ENCODE data around the gene ZNF492.

ZNF492 gene

GRCh38 chr19:22608441-22608840, 25.7 kb upstream of the ZNF492 start:
- Histone ChIP-seq H3K4me2 (ENCODE audit: low read length) (no peak overlapping the region), H3K9me3 (ENCODE audit: low read length) (no peaks in the 10 kb centered on the region), H2AFZ (ENCODE audit: low read length) (no peak overlapping the region), H3F3A (ENCODE audit: insufficient read depth, low read length) (no peaks in the 10 kb centered on the region), H3K36me3 (ENCODE audit: insufficient read depth, low read length) (no peaks in the 10 kb centered on the region), H3K9ac (ENCODE audit: low read length) (no peak overlapping the region), H3K27ac (ENCODE audit: low read depth, low read length, poor library complexity, severe bottlenecking) (no peak overlapping the region), H3K4me1 (ENCODE audit: insufficient read depth, low read length, severe bottlenecking) (no peaks in the 10 kb centered on the region), H3K27me3 (ENCODE audit: insufficient read depth, low read length) (no peaks in the 10 kb centered on the region), H3K9me2 (ENCODE audit: low read depth, low read length) (no peaks in the 10 kb centered on the region), H3K4me3 (ENCODE audit: low read depth, low read length, poor library complexity, severe bottlenecking) (no peak overlapping the region), H4K20me1 (ENCODE audit: insufficient read depth, low read length) (no peaks in the 10 kb centered on the region), H3K79me2 (ENCODE audit: insufficient read depth, low read length) (no peaks in the 10 kb centered on the region)
- TF ChIP-seq EZH2 (IDR thresholded peaks at IDR 0.05; ENCODE audit: borderline replicate concordance, low read length) (no peak), CTCF (IDR thresholded peaks at IDR 0.05; ENCODE audit: low read length) (no peak)

- no peaks in the 10 kb centered on the region for H3K4me1 ChIP-seq (ENCODE audit: insufficient read depth, low read length, severe bottlenecking)
- H3K9me3 ChIP-seq (ENCODE audit: low read length), result no peaks in the 10 kb centered on the region
- no peak overlapping the region for H3K27ac ChIP-seq (ENCODE audit: low read depth, low read length, poor library complexity, severe bottlenecking)
- H2AFZ ChIP-seq (ENCODE audit: low read length), result no peak overlapping the region
- no peak overlapping the region for H3K4me2 ChIP-seq (ENCODE audit: low read length)
- no peaks in the 10 kb centered on the region for H4K20me1 ChIP-seq (ENCODE audit: insufficient read depth, low read length)
- no peaks in the 10 kb centered on the region for H3F3A ChIP-seq (ENCODE audit: insufficient read depth, low read length)
- TF ChIP-seq CTCF (IDR thresholded peaks at IDR 0.05; ENCODE audit: low read length) (no peak), EZH2 (IDR thresholded peaks at IDR 0.05; ENCODE audit: borderline replicate concordance, low read length) (no peak)
- no peaks in the 10 kb centered on the region for H3K9me2 ChIP-seq (ENCODE audit: low read depth, low read length)
- H3K4me3 ChIP-seq (ENCODE audit: low read depth, low read length, poor library complexity, severe bottlenecking), result no peak overlapping the region
- no peaks in the 10 kb centered on the region for H3K79me2 ChIP-seq (ENCODE audit: insufficient read depth, low read length)
- H3K27me3 ChIP-seq (ENCODE audit: insufficient read depth, low read length), result no peaks in the 10 kb centered on the region
- no peaks in the 10 kb centered on the region for H3K36me3 ChIP-seq (ENCODE audit: insufficient read depth, low read length)
- no peak overlapping the region for H3K9ac ChIP-seq (ENCODE audit: low read length)
These were observed 24.5 kb upstream of the ZNF492 start for GRCh38 chr19:22609630-22610029.

- Histone ChIP-seq H3K9ac (ENCODE audit: low read length) (no peak overlapping the region), H3K4me3 (ENCODE audit: low read depth, low read length, poor library complexity, severe bottlenecking) (no peak overlapping the region), H3K9me3 (ENCODE audit: low read length) (no peaks in the 10 kb centered on the region), H3K4me1 (ENCODE audit: insufficient read depth, low read length, severe bottlenecking) (no peaks in the 10 kb centered on the region), H3K79me2 (ENCODE audit: insufficient read depth, low read length) (no peaks in the 10 kb centered on the region), H4K20me1 (ENCODE audit: insufficient read depth, low read length) (no peaks in the 10 kb centered on the region), H3K36me3 (ENCODE audit: insufficient read depth, low read length) (no peaks in the 10 kb centered on the region), H2AFZ (ENCODE audit: low read length) (no peak overlapping the region), H3K27me3 (ENCODE audit: insufficient read depth, low read length) (no peaks in the 10 kb centered on the region), H3K4me2 (ENCODE audit: low read length) (no peak overlapping the region), H3K9me2 (ENCODE audit: low read depth, low read length) (no peaks in the 10 kb centered on the region), H3K27ac (ENCODE audit: low read depth, low read length, poor library complexity, severe bottlenecking) (no peak overlapping the region), H3F3A (ENCODE audit: insufficient read depth, low read length) (no peaks in the 10 kb centered on the region)
- TF ChIP-seq EZH2 (IDR thresholded peaks at IDR 0.05; ENCODE audit: borderline replicate concordance, low read length), result no peak
These were observed 24.0 kb upstream of the ZNF492 start for GRCh38 chr19:22610121-22610520.

- no peaks in the 10 kb centered on the region for H3K9me3 ChIP-seq (ENCODE audit: low read length)
- H3K4me3 ChIP-seq (ENCODE audit: low read depth, low read length, poor library complexity, severe bottlenecking), result no peak overlapping the region
- TF ChIP-seq EZH2 (IDR thresholded peaks at IDR 0.05; ENCODE audit: borderline replicate concordance, low read length) (no peak), CTCF (IDR thresholded peaks at IDR 0.05; ENCODE audit: low read length) (no peak)
- H3K79me2 ChIP-seq (ENCODE audit: insufficient read depth, low read length), result no peaks in the 10 kb centered on the region
- H3K4me1 ChIP-seq (ENCODE audit: insufficient read depth, low read length, severe bottlenecking), result no peaks in the 10 kb centered on the region
- H3K27me3 ChIP-seq (ENCODE audit: insufficient read depth, low read length), result no peaks in the 10 kb centered on the region
- H3K9ac ChIP-seq (ENCODE audit: low read length), result no peak overlapping the region
- no peaks in the 10 kb centered on the region for H4K20me1 ChIP-seq (ENCODE audit: insufficient read depth, low read length)
- no peaks in the 10 kb centered on the region for H3K36me3 ChIP-seq (ENCODE audit: insufficient read depth, low read length)
- H3K4me2 ChIP-seq (ENCODE audit: low read length), result no peak overlapping the region
- no peaks in the 10 kb centered on the region for H3K9me2 ChIP-seq (ENCODE audit: low read depth, low read length)
- H3K27ac ChIP-seq (ENCODE audit: low read depth, low read length, poor library complexity, severe bottlenecking), result no peak overlapping the region
- no peak overlapping the region for H2AFZ ChIP-seq (ENCODE audit: low read length)
- no peaks in the 10 kb centered on the region for H3F3A ChIP-seq (ENCODE audit: insufficient read depth, low read length)
These were observed 21.8 kb upstream of the ZNF492 start for GRCh38 chr19:22612316-22612715.
